ENCODE results near the gene CTBP2. TPM values are rescaled to one million over a fixed set of nuclear protein-coding genes. Genes with fewer than 3 reads are reported as not detected.

The CTBP2 gene
- total RNA-seq, 1 donor: 74.3 TPM

- peak overlapping the region; percentile 77 for H3K4me3 ChIP-seq (ENCODE audit: low read depth, low read length)
- DNase-seq (ENCODE audit: low read depth): peak; percentile 76
- TF ChIP-seq, protein P1, sequence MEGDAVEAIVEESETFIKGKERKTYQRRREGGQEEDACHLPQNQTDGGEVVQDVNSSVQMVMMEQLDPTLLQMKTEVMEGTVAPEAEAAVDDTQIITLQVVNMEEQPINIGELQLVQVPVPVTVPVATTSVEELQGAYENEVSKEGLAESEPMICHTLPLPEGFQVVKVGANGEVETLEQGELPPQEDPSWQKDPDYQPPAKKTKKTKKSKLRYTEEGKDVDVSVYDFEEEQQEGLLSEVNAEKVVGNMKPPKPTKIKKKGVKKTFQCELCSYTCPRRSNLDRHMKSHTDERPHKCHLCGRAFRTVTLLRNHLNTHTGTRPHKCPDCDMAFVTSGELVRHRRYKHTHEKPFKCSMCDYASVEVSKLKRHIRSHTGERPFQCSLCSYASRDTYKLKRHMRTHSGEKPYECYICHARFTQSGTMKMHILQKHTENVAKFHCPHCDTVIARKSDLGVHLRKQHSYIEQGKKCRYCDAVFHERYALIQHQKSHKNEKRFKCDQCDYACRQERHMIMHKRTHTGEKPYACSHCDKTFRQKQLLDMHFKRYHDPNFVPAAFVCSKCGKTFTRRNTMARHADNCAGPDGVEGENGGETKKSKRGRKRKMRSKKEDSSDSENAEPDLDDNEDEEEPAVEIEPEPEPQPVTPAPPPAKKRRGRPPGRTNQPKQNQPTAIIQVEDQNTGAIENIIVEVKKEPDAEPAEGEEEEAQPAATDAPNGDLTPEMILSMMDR (IDR thresholded peaks at IDR 0.05; ENCODE audit: insufficient read depth, low read depth, low read length): no peak
Measured at GRCh38 chr10:125158601-125159485, 1.5 kb downstream of the CTBP2 start.

GRCh38 chr10:125158275-125158600 is 2.1 kb downstream of the CTBP2 start:
- TF ChIP-seq, protein P1 (IDR thresholded peaks at IDR 0.05; ENCODE audit: insufficient read depth, low read depth, low read length): no peak
- DNase-seq (ENCODE audit: low read depth): no peak
- H3K4me3 ChIP-seq (ENCODE audit: low read depth, low read length): peak overlapping the region; percentile 77

- peak; percentile 24 for DNase-seq (ENCODE audit: low read depth)
- peak overlapping the region; percentile 77 for H3K4me3 ChIP-seq (ENCODE audit: low read depth, low read length)
- TF ChIP-seq, protein P1 (IDR thresholded peaks at IDR 0.05; ENCODE audit: insufficient read depth, low read depth, low read length): no peak
Measured at GRCh38 chr10:125157505-125157904, 2.9 kb downstream of the CTBP2 start.

GRCh38 chr10:125156739-125157480 is 3.5 kb downstream of the CTBP2 start:
- H3K4me3 ChIP-seq (ENCODE audit: low read depth, low read length): peak overlapping the region; percentile 77
- DNase-seq (ENCODE audit: low read depth): no peak

GRCh38 chr10:125156196-125156595 is 4.2 kb downstream of the CTBP2 start:
- TF ChIP-seq, protein P1 (IDR thresholded peaks at IDR 0.05; ENCODE audit: insufficient read depth, low read depth, low read length): no peak
- peak; percentile 41 for DNase-seq (ENCODE audit: low read depth)
- H3K4me3 ChIP-seq (ENCODE audit: low read depth, low read length): no peak overlapping the region

More at GRCh38 chr10:125156739-125157480, 3.5 kb downstream of the CTBP2 start:
- TF ChIP-seq, protein P1 (IDR thresholded peaks at IDR 0.05; ENCODE audit: insufficient read depth, low read depth, low read length): no peak

DNA sequence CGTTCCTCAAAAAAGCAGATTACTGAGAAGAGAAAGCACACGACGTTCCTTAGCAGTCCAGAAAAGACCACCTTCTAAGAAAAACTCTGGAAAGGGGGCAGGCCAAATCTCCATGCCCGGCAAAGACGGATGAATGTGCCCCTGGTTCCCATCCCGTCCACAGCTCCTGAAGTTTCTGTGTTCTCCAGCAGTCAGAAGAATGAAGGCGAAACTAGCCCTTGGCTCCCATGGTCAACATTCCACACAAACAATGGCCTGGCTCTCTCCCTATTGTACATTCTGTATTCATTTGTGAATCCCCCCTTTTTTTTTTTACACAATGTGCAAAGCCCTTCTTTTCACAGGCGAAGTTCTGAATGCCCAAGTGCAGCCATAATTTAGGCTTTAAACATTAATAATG is 5.3 kb downstream of the CTBP2 start:
- peak; percentile 24 for DNase-seq (ENCODE audit: low read depth)
- TF ChIP-seq, protein P1 (IDR thresholded peaks at IDR 0.05; ENCODE audit: insufficient read depth, low read depth, low read length): no peak
- H3K4me3 ChIP-seq (ENCODE audit: low read depth, low read length): peak overlapping the region; percentile 19
